Measurements from ENCODE around the gene OR5D14. TPM values are rescaled to one million over a fixed set of nuclear protein-coding genes. Genes with fewer than 3 reads are reported as not detected.

OR5D14 gene
- total RNA-seq, 2 donors from 2014 or later = not detected

GRCh38 chr11:55811067-55811466 lies 15.7 kb downstream of the OR5D14 start, which contains the start of gene OR5L1:
TSS of gene OR5L1 (plus strand) at chr11:55811367. CDS start at chr11:55811467, 100 bp downstream.
- no peak within 1 kb of the TSS for H3K4me3 ChIP-seq
- TF ChIP-seq, protein P1, sequence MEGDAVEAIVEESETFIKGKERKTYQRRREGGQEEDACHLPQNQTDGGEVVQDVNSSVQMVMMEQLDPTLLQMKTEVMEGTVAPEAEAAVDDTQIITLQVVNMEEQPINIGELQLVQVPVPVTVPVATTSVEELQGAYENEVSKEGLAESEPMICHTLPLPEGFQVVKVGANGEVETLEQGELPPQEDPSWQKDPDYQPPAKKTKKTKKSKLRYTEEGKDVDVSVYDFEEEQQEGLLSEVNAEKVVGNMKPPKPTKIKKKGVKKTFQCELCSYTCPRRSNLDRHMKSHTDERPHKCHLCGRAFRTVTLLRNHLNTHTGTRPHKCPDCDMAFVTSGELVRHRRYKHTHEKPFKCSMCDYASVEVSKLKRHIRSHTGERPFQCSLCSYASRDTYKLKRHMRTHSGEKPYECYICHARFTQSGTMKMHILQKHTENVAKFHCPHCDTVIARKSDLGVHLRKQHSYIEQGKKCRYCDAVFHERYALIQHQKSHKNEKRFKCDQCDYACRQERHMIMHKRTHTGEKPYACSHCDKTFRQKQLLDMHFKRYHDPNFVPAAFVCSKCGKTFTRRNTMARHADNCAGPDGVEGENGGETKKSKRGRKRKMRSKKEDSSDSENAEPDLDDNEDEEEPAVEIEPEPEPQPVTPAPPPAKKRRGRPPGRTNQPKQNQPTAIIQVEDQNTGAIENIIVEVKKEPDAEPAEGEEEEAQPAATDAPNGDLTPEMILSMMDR (IDR thresholded peaks at IDR 0.05) = no peak
- TF ChIP-seq POLR2AphosphoS5 (IDR thresholded peaks at IDR 0.05) = no peak
- no peak for TF ChIP-seq POLR2A (IDR thresholded peaks at IDR 0.05)
- H3K36me3 ChIP-seq = no peaks in the 10 kb centered on the region
- H3K9me3 ChIP-seq = no peaks in the 10 kb centered on the region
- DNase-seq (ENCODE audit: low spot score) = no peak
- 85% methylated on average over 1 of the region's 1 CpG for WGBS
- intact Hi-C loops (cut with DNase I) = no loop called here
- H3K27me3 ChIP-seq (replicated peaks; ENCODE audit: insufficient read depth) = no peaks in the 10 kb centered on the region
- no peaks in the 10 kb centered on the region for H3K4me1 ChIP-seq (replicated peaks)
- H3K27ac ChIP-seq = no peak within 1 kb of the TSS

DNA sequence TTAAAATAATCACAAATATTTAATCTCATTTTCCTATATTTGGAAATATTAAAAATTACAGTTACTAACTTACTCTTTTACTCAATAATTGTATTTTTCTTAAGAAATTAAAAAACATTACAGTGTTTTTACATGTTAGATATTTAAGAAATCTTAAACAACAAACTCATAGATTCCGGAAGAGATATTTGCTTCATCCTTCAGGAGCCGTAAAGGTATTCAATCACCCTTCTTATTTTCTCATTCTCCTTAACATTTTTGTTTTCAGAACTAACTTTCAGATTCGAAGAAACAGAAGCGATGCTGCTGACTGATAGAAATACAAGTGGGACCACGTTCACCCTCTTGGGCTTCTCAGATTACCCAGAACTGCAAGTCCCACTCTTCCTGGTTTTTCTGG lies 24.0 kb downstream of the OR5D14 start, which contains the start of gene OR5D18:
Gene OR5D18, plus strand, starts transcription at position 301 of the 400 bp plus-strand sequence. Its CDS starts 0 bp downstream, at position 301.
- H3K36me3 ChIP-seq = no peaks in the 10 kb centered on the region
- TF ChIP-seq, protein P1 (IDR thresholded peaks at IDR 0.05) = no peak
- TF ChIP-seq POLR2AphosphoS5 (IDR thresholded peaks at IDR 0.05) (no peak), POLR2A (IDR thresholded peaks at IDR 0.05) (no peak)
- H3K27me3 ChIP-seq (replicated peaks; ENCODE audit: insufficient read depth) = no peaks in the 10 kb centered on the region
- no peak within 1 kb of the TSS for H3K27ac ChIP-seq
- 86% methylated on average over 5 of the region's 5 CpGs for WGBS
- no peaks in the 10 kb centered on the region for H3K9me3 ChIP-seq
- H3K4me3 ChIP-seq = no peak within 1 kb of the TSS
- DNase-seq (ENCODE audit: low spot score) = no peak
- no peaks in the 10 kb centered on the region for H3K4me1 ChIP-seq (replicated peaks)
- intact Hi-C loops (cut with DNase I) = no loop called here

DNA sequence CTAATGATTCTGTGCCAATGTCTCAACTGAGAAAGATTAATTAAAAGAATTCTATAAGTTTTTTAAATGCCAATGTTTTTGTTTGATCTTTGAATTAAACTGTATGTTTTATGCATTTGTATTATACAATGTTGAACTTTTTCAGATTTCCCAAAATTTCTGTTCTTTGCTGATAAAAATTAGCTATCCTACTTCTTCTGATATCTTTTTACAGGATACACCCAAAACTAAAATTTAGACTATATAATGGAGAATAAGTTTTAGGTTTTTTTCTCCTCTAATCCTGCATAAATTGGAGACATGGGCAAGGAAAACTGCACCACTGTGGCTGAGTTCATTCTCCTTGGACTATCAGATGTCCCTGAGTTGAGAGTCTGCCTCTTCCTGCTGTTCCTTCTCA lies 31.6 kb downstream of the OR5D14 start, which contains the start of gene OR5L2:
Gene OR5L2, plus strand, starts transcription at position 301 of the 400 bp plus-strand sequence. Its CDS starts 0 bp downstream, at position 301.
- H3K4me1 ChIP-seq (replicated peaks) = no peaks in the 10 kb centered on the region
- DNase-seq (ENCODE audit: low spot score) = no peak
- intact Hi-C loops (cut with DNase I) = no loop called here
- no peaks in the 10 kb centered on the region for H3K9me3 ChIP-seq
- TF ChIP-seq POLR2A (IDR thresholded peaks at IDR 0.05) = no peak
- TF ChIP-seq, protein P1 (IDR thresholded peaks at IDR 0.05) = no peak
- TF ChIP-seq POLR2AphosphoS5 (IDR thresholded peaks at IDR 0.05) = no peak
- no peaks in the 10 kb centered on the region for H3K27me3 ChIP-seq (replicated peaks; ENCODE audit: insufficient read depth)
- no peaks in the 10 kb centered on the region for H3K36me3 ChIP-seq
- no peak within 1 kb of the TSS for H3K27ac ChIP-seq
- no peak within 1 kb of the TSS for H3K4me3 ChIP-seq

DNA sequence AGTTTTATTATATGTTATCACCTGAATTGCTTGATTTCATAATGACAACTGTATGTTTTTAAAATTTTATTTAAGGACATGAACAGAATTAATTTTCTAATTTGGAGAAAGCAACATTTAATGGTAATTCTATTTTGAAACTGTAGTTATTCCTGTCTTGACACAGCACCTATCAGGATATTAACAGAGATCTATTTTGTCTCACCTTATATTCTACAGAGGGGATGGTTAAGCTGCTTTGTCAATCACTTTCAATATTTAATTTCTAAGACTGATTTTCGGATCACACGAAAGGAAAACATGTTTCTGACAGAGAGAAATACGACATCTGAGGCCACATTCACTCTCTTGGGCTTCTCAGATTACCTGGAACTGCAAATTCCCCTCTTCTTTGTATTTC lies 43.1 kb downstream of the OR5D14 start, which contains the start of gene OR5D16:
Gene OR5D16, plus strand, starts transcription at position 301 of the 400 bp plus-strand sequence. Its CDS starts 0 bp downstream, at position 301.
- no peak within 1 kb of the TSS for H3K4me3 ChIP-seq
- no peaks in the 10 kb centered on the region for H3K4me1 ChIP-seq (replicated peaks)
- no peak for DNase-seq (ENCODE audit: low spot score)
- no peak for TF ChIP-seq POLR2A (IDR thresholded peaks at IDR 0.05)
- TF ChIP-seq POLR2AphosphoS5 (IDR thresholded peaks at IDR 0.05) = no peak
- TF ChIP-seq, protein P1 (IDR thresholded peaks at IDR 0.05) = no peak
- no peaks in the 10 kb centered on the region for H3K36me3 ChIP-seq
- WGBS = 31% methylated on average over 3 of the region's 3 CpGs
- intact Hi-C loops (cut with DNase I) = no loop called here
- no peak within 1 kb of the TSS for H3K27ac ChIP-seq
- H3K27me3 ChIP-seq (replicated peaks; ENCODE audit: insufficient read depth) = no peaks in the 10 kb centered on the region
- H3K9me3 ChIP-seq = no peaks in the 10 kb centered on the region

Other genes with a start within 250 kb of the OR5D14 start
- gene OR4C15, start 241.1 kb upstream of the OR5D14 start, total RNA-seq = not detected
- gene OR4C16, start 223.4 kb upstream of the OR5D14 start, total RNA-seq = not detected
- gene OR4C11, start 187.9 kb upstream of the OR5D14 start, total RNA-seq = not detected
- not detected for gene OR4P4, start 160.4 kb upstream of the OR5D14 start, total RNA-seq
- gene OR4S2, start 147.2 kb upstream of the OR5D14 start, total RNA-seq = not detected
- not detected for gene OR4C6, start 133.4 kb upstream of the OR5D14 start, total RNA-seq
- not detected for gene OR5D13, start 22.1 kb upstream of the OR5D14 start, total RNA-seq
- gene OR5L1, start 15.8 kb downstream of the OR5D14 start, total RNA-seq = not detected
- gene OR5D18, start 24.1 kb downstream of the OR5D14 start, total RNA-seq = not detected
- gene OR5L2, start 31.7 kb downstream of the OR5D14 start, total RNA-seq = not detected
- not detected for gene OR5D16, start 43.2 kb downstream of the OR5D14 start, total RNA-seq
- gene TRIM51, start 87.7 kb downstream of the OR5D14 start, total RNA-seq = not detected
- gene OR5W2, start 119.0 kb downstream of the OR5D14 start, total RNA-seq = not detected
- gene OR5I1, start 140.8 kb downstream of the OR5D14 start, total RNA-seq = not detected
- gene OR10AG1, start 174.4 kb downstream of the OR5D14 start, total RNA-seq = not detected
- gene OR5F1, start 199.1 kb downstream of the OR5D14 start, total RNA-seq = not detected
- gene OR5AS1, start 232.1 kb downstream of the OR5D14 start, total RNA-seq = not detected

All from prostate gland (tissue), 2 donors.